ENCODE data around the gene UQCR10. TPM values are rescaled to one million over a fixed set of nuclear protein-coding genes. Genes with fewer than 3 reads are reported as not detected.

Gene UQCR10
- total RNA-seq, 1 donor from 2014 or later = 68.1 TPM

DNA sequence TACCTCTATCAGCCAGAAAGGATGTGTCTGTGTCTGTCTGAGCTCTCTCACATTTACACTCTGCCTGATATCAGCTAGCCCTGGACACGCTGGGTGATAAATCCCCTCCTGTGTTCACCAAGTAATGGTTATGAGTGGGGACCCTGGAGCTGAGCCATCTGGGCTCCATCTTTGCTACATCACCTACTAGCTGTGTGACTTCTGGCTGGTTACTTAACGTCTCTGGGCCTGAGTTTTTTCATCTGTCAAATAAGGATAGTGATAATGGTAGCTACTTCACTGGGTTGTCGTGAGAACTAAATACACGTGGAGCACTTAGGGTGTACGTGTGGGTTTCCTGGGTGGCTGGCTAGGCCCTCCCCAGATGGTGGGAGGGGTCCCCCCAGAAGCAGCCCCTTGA lies 22.9 kb downstream of the UQCR10 start:
- H3K36me3 Mint-ChIP-seq (ENCODE audit: low read depth) = peaks cover 75% of the 10 kb centered on the region
- POLR2A ChIA-PET = no interaction called here
- no peak overlapping the region for H3K4me3 Mint-ChIP-seq
- DNase-seq = no peak
- H3K27ac Mint-ChIP-seq = no peak overlapping the region
- H3K27me3 Mint-ChIP-seq = no peaks in the 10 kb centered on the region
- CTCF ChIA-PET = no interaction called here
- no peaks in the 10 kb centered on the region for H3K4me1 Mint-ChIP-seq
- no peak for ATAC-seq (ENCODE audit: low read depth)
- no peaks in the 10 kb centered on the region for H3K9me3 Mint-ChIP-seq
- intact Hi-C loops (cut with micrococcal nuclease) = no loop called here
- TF ChIP-seq, protein P1, sequence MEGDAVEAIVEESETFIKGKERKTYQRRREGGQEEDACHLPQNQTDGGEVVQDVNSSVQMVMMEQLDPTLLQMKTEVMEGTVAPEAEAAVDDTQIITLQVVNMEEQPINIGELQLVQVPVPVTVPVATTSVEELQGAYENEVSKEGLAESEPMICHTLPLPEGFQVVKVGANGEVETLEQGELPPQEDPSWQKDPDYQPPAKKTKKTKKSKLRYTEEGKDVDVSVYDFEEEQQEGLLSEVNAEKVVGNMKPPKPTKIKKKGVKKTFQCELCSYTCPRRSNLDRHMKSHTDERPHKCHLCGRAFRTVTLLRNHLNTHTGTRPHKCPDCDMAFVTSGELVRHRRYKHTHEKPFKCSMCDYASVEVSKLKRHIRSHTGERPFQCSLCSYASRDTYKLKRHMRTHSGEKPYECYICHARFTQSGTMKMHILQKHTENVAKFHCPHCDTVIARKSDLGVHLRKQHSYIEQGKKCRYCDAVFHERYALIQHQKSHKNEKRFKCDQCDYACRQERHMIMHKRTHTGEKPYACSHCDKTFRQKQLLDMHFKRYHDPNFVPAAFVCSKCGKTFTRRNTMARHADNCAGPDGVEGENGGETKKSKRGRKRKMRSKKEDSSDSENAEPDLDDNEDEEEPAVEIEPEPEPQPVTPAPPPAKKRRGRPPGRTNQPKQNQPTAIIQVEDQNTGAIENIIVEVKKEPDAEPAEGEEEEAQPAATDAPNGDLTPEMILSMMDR (IDR thresholded peaks at IDR 0.05) = no peak

DNA sequence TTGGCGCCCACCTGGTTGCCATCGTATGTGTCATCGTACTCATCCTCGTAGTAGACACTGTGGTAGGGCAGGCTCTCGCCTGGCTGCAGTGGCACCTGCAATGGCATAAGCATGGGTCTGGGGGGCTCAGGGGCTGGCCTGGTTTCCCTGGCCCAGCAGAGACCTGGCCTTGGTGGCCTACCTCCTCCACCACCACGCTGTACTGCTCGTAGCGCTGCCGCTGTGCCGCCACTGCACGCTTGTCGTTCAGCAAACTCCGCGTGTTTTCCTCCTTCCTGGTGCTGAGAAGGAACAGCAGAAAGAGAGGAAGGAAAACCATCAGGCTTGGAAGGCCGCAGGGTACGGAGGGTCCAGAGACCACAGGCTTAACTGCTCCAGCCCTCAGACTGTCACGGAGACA lies 26.2 kb downstream of the UQCR10 start:
- peaks cover 84% of the 10 kb centered on the region for H3K36me3 Mint-ChIP-seq (ENCODE audit: low read depth)
- no peak overlapping the region for H3K27ac Mint-ChIP-seq
- POLR2A ChIA-PET = no interaction called here
- no peaks in the 10 kb centered on the region for H3K9me3 Mint-ChIP-seq
- DNase-seq (no peak), ATAC-seq (ENCODE audit: low read depth) (no peak)
- peaks cover 7% of the 10 kb centered on the region for H3K4me1 Mint-ChIP-seq
- no peak overlapping the region for H3K4me3 Mint-ChIP-seq
- CTCF ChIA-PET = no interaction called here
- TF ChIP-seq, protein P1 (IDR thresholded peaks at IDR 0.05) = no peak
- intact Hi-C loops (cut with micrococcal nuclease) = no loop called here
- no peaks in the 10 kb centered on the region for H3K27me3 Mint-ChIP-seq

DNA sequence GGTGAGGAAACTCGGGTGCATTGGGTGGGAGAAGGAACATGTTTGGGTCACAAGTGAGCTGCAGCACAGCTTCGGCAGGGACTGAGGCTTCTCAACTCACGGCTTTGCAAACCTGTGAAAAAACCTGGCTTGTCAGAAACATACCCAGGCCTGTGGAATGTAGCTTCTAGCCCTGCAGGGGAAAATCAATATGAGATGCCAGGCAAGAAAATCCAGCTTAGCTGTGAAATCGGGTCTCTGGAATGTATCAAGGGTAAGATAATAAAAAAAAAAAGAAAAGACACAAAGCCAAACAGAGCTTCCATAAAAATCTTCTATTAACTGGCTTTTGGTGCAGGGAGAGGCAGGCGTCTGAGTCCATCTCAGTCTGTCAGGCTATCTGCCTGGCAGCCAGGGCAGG lies 28.5 kb downstream of the UQCR10 start:
- ChIA-PET CTCF (no interaction called here), POLR2A (interaction anchor here (0.7 kb wide), 1 partner anchor 87 kb away, joined by 4 read pairs; the partner anchor contains the start of gene MTMR3)
- TF ChIP-seq, protein P1 (IDR thresholded peaks at IDR 0.05) = no peak
- Mint-ChIP-seq H3K36me3 (ENCODE audit: low read depth) (peaks cover 80% of the 10 kb centered on the region), H3K27me3 (no peaks in the 10 kb centered on the region), H3K9me3 (no peaks in the 10 kb centered on the region), H3K4me3 (no peak overlapping the region), H3K4me1 (peaks cover 12% of the 10 kb centered on the region), H3K27ac (no peak overlapping the region)
- intact Hi-C loops (cut with micrococcal nuclease) = no loop called here
- ATAC-seq (ENCODE audit: low read depth) (no peak), DNase-seq (no peak)

DNA sequence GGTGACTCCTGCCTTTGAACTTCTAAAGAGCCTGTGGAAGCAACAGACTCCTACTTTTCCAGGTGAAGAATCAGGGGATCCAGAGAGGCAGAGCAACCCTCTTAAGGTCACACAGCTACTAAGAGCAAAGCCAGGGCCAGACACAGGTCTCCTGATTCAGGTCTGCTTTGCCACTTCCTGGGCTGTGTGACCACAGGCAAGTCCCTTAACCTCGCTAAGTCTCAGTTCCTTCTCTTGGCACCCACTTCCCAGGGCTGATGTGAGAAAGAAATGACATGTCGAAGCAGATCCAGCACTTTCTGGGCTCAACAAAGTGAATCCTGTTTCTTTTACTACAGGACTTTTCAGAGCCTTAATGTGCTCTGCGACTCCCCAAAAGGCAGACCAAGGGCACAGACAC lies 30.2 kb downstream of the UQCR10 start:
- H3K4me3 Mint-ChIP-seq = no peak overlapping the region
- H3K27ac Mint-ChIP-seq = no peak overlapping the region
- intact Hi-C loops (cut with micrococcal nuclease) = no loop called here
- H3K27me3 Mint-ChIP-seq = no peaks in the 10 kb centered on the region
- H3K36me3 Mint-ChIP-seq (ENCODE audit: low read depth) = peaks cover 76% of the 10 kb centered on the region
- POLR2A ChIA-PET = no interaction called here
- ATAC-seq (ENCODE audit: low read depth) = no peak
- TF ChIP-seq, protein P1 (IDR thresholded peaks at IDR 0.05) = no peak
- H3K9me3 Mint-ChIP-seq = no peaks in the 10 kb centered on the region
- DNase-seq = no peak
- peaks cover 12% of the 10 kb centered on the region for H3K4me1 Mint-ChIP-seq
- CTCF ChIA-PET = no interaction called here

DNA sequence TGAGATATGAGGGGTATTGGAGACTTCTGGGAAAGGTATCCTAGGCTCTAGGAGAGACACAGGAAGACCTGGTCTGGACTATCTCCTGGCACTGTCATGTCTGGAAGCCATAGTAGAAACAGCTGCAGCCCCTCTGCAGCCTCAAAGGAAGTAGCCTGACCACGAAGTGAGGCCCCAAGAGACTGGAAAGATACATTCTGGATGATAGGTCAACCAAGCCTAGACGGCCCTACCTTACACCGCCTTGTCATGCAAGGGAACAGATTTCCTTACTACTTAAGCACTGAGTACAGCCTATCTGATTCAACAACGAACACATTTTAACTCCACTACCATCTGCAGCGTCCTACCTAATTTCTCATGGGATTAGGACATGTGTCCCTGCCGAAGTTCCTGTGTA lies 31.1 kb downstream of the UQCR10 start:
- ATAC-seq (ENCODE audit: low read depth) = no peak
- Mint-ChIP-seq H3K4me1 (peaks cover 12% of the 10 kb centered on the region), H3K4me3 (no peak overlapping the region)

More for the DNA sequence above, 31.1 kb downstream of the UQCR10 start:
- Mint-ChIP-seq H3K27ac (no peak overlapping the region), H3K36me3 (ENCODE audit: low read depth) (peaks cover 68% of the 10 kb centered on the region), H3K27me3 (no peaks in the 10 kb centered on the region), H3K9me3 (no peaks in the 10 kb centered on the region)
- ChIA-PET CTCF (no interaction called here), POLR2A (interaction anchor here (1.5 kb wide), 1 partner anchor 32 kb away, joined by 4 read pairs; the partner anchor contains the start of gene ZMAT5)
- intact Hi-C loops (cut with micrococcal nuclease) = no loop called here
- TF ChIP-seq, protein P1 (IDR thresholded peaks at IDR 0.05) = no peak
- DNase-seq = no peak

All from activated B cell treated with CpG ODN at 0.5 μM for 24 hours (primary cell).